DOHH2 (cell line): ENCODE measurements around the gene RAD51B.

ENCODE experiments used
- H3F3A ChIP-seq: fragments of 200-600 bp; sonication (generic), shearing (Covaris generic); 2 replicates; pipeline ENCODE4 v1.6.0; 2016; ENCODE audit warnings: antibody characterized with exemption, mild to moderate bottlenecking; ENCODE audit not compliant: control insufficient read depth, insufficient read depth
- H3K27ac ChIP-seq: fragments of 200-600 bp; sonication (generic); 2 replicates; pipeline ENCODE4 v1.5.1; 2014; ENCODE audit warnings: low read depth, mild to moderate bottlenecking, low read length, moderate library complexity
- H3K27me3 ChIP-seq: fragments of 200-600 bp; sonication (generic); 2 replicates; pipeline ENCODE4 v1.6.1; 2014; ENCODE audit warnings: mild to moderate bottlenecking, low read length, mixed read lengths; ENCODE audit not compliant: control insufficient read depth
- H3K36me3 ChIP-seq: fragments of 200-600 bp; sonication (generic); 2 replicates; pipeline ENCODE4 v1.6.1; 2014; ENCODE audit warnings: mild to moderate bottlenecking, low read length, moderate library complexity, mixed read lengths; ENCODE audit not compliant: control insufficient read depth
- H3K4me1 ChIP-seq: fragments of 200-600 bp; sonication (generic); 2 replicates; pipeline ENCODE4 v1.6.1; 2014; ENCODE audit warnings: mild to moderate bottlenecking, low read length, mixed read lengths; ENCODE audit not compliant: control insufficient read depth
- H3K4me2 ChIP-seq: fragments of 200-600 bp; sonication (generic); 2 replicates; pipeline ENCODE4 v1.6.0; 2014; ENCODE audit warnings: mild to moderate bottlenecking, low read length, moderate library complexity
- H3K4me3 ChIP-seq: fragments of 200-600 bp; sonication (generic); 2 replicates; pipeline ENCODE4 v1.5.1; 2014; ENCODE audit warnings: mild to moderate bottlenecking, low read length, mixed read lengths
- H3K79me2 ChIP-seq: fragments of 200-600 bp; sonication (generic); 2 replicates; pipeline ENCODE4 v1.6.1; 2014; ENCODE audit warnings: mild to moderate bottlenecking, low read length, mixed read lengths; ENCODE audit not compliant: control insufficient read depth
- H3K9me2 ChIP-seq: fragments of 200-600 bp; sonication (generic); replicated peaks from 2 replicates; pipeline ENCODE4 v1.6.1; 2014; ENCODE audit warnings: mild to moderate bottlenecking, low read length, mixed read lengths; ENCODE audit not compliant: control insufficient read depth
- H3K9me3 ChIP-seq: fragments of 200-600 bp; sonication (generic); 2 replicates; pipeline ENCODE4 v1.6.1; 2014; ENCODE audit warnings: antibody characterized with exemption, low read length, mixed read lengths; ENCODE audit not compliant: control insufficient read depth, insufficient read depth
- H4K20me1 ChIP-seq: fragments of 200-600 bp; sonication (generic); 2 replicates; pipeline ENCODE4 v1.6.0; 2014; ENCODE audit warnings: low read depth, mild to moderate bottlenecking, antibody characterized with exemption, low read length, moderate library complexity; ENCODE audit not compliant: control insufficient read depth, insufficient read depth
- EZH2phosphoT487 ChIP-seq: fragments of 200-600 bp; sonication (generic); IDR thresholded peaks from 2 replicates; pipeline ENCODE4 v1.6.1; 2017; ENCODE audit warnings: borderline replicate concordance, mild to moderate bottlenecking, antibody characterized with exemption, low read length, moderate library complexity, mixed read lengths
- TF ChIP-seq, protein P1 (sequence below): fragments of 200-600 bp; sonication (generic); IDR thresholded peaks from one replicate; pipeline ENCODE4 v1.5.1; 2014; ENCODE audit warnings: antibody characterized with exemption, mild to moderate bottlenecking, low read depth, low read length; ENCODE audit not compliant: poor library complexity, severe bottlenecking

RAD51B gene

DNA sequence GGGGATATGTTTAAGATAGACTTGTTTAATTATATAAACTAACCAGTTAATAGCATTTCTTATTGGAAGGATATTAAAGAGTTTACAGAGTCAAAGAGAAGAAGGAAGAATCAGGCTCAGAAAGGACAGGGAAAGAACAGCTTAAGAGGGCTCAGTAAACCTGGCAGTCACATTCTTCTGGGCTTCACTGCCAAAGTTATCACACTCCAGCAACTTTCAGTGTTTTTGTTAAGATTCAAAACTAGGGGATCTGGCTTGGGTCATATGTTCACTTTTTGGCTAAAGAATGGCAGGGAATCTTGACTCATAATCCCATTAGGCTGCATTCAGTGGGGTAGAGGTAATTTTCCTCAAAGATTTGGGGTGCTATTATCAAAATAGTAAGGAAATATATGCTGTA lies 312.3 kb downstream of the RAD51B start:
- H3K27me3 ChIP-seq = no peaks in the 10 kb centered on the region
- no peaks in the 10 kb centered on the region for H4K20me1 ChIP-seq
- no peaks in the 10 kb centered on the region; the same call in 1 of the 2 replicates for H3K36me3 ChIP-seq
- TF ChIP-seq, protein P1, sequence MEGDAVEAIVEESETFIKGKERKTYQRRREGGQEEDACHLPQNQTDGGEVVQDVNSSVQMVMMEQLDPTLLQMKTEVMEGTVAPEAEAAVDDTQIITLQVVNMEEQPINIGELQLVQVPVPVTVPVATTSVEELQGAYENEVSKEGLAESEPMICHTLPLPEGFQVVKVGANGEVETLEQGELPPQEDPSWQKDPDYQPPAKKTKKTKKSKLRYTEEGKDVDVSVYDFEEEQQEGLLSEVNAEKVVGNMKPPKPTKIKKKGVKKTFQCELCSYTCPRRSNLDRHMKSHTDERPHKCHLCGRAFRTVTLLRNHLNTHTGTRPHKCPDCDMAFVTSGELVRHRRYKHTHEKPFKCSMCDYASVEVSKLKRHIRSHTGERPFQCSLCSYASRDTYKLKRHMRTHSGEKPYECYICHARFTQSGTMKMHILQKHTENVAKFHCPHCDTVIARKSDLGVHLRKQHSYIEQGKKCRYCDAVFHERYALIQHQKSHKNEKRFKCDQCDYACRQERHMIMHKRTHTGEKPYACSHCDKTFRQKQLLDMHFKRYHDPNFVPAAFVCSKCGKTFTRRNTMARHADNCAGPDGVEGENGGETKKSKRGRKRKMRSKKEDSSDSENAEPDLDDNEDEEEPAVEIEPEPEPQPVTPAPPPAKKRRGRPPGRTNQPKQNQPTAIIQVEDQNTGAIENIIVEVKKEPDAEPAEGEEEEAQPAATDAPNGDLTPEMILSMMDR = no peak
- TF ChIP-seq EZH2phosphoT487 = no peak
- no peaks in the 10 kb centered on the region for H3K9me3 ChIP-seq
- H3K27ac ChIP-seq = no peak overlapping the region
- no peak overlapping the region for H3K4me3 ChIP-seq
- H3F3A ChIP-seq = no peaks in the 10 kb centered on the region
- no peaks in the 10 kb centered on the region for H3K79me2 ChIP-seq
- no peaks in the 10 kb centered on the region for H3K4me1 ChIP-seq
- no peaks in the 10 kb centered on the region; the same call in 1 of the 2 replicates for H3K9me2 ChIP-seq
- H3K4me2 ChIP-seq = no peak overlapping the region

DNA sequence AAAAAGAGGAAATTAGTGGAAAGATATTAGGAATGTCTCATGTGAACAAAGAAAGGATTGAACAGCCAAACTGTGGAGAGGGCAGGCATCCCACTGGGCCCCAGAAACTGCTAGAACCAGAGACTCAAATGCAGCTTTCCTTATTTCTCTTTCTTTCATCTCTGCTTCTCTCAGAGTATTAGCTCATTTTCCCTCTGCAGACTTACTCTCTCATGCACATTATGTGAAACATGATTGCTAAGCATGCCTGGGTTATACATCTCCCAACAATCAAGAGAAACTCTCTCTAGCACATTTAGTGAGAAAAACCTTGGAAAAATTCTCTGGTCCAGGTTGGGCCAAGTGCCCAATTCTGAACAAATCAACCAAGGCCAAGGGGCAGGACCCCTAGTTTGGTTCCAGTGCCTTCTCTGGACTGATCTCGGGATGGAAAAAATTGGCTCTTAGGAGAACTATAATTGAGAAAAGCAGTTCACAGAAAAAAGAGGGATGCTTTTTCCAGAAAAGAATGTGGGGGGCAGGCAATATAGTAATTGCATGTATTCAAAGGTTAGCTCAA lies 313.1 kb downstream of the RAD51B start:
- TF ChIP-seq, protein P1 = no peak
- no peak for TF ChIP-seq EZH2phosphoT487
- Histone ChIP-seq H3K4me3 (no peak overlapping the region), H3K36me3 (no peaks in the 10 kb centered on the region; the same call in 1 of the 2 replicates), H3K4me1 (no peaks in the 10 kb centered on the region), H3K27me3 (no peaks in the 10 kb centered on the region), H3K27ac (no peak overlapping the region), H3K4me2 (no peak overlapping the region), H4K20me1 (no peaks in the 10 kb centered on the region), H3K9me3 (no peaks in the 10 kb centered on the region), H3K79me2 (no peaks in the 10 kb centered on the region), H3F3A (no peaks in the 10 kb centered on the region), H3K9me2 (no peaks in the 10 kb centered on the region; the same call in 1 of the 2 replicates)

DNA sequence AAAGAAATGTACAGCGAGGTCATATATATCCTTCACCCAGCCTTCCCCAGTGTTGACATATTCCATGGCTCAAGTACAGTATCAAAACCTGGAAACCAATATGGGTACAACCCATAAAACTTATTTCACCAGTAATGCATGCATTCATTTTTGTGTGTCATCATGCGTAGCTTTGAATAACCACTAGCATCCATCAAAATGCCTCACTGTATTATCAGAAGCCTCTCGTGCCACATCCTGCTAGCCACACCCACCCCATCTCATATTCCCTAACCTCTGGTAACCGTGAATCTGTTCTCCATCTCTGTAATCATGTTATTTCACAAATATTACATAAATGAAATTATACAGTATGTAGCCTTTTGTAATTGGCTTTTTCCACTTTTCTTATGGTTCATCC lies 314.3 kb downstream of the RAD51B start:
- no peaks in the 10 kb centered on the region for H3K9me3 ChIP-seq
- no peaks in the 10 kb centered on the region for H3K4me1 ChIP-seq
- no peak overlapping the region for H3K4me3 ChIP-seq
- H4K20me1 ChIP-seq = no peaks in the 10 kb centered on the region
- no peak overlapping the region for H3K27ac ChIP-seq
- H3K4me2 ChIP-seq = no peak overlapping the region
- H3K79me2 ChIP-seq = no peaks in the 10 kb centered on the region
- H3K27me3 ChIP-seq = no peaks in the 10 kb centered on the region
- no peaks in the 10 kb centered on the region; the same call in 1 of the 2 replicates for H3K36me3 ChIP-seq
- H3K9me2 ChIP-seq = no peaks in the 10 kb centered on the region; the same call in 1 of the 2 replicates
- no peak for TF ChIP-seq EZH2phosphoT487
- TF ChIP-seq, protein P1 = no peak
- no peaks in the 10 kb centered on the region for H3F3A ChIP-seq
